PFSK-1 (cell line): ENCODE results near the gene SLC15A5.

Experiments used
- POLR2AphosphoS5 ChIP-seq: IDR thresholded peaks from 2 replicates; pipeline ENCODE4 v1.6.1; 2012; ENCODE audit warnings: low read depth, mild to moderate bottlenecking, control low read depth, low read length, moderate library complexity
- REST ChIP-seq, 2 experiments: IDR thresholded peaks; 2 replicates each; pipeline versions ENCODE4 v1.6.1 to v1.8.0; 2011 to 2012; ENCODE audit warnings: low read depth in 2 of 2, low read length in 2 of 2, control low read depth in 1 of 2, inconsistent platforms in 1 of 2, mild to moderate bottlenecking in 1 of 2, moderate library complexity in 1 of 2; ENCODE audit not compliant: insufficient read depth in 1 of 2

- no peak for TF ChIP-seq REST (IDR thresholded peaks at IDR 0.05; ENCODE audit: insufficient read depth in 1 of 2, low read depth in 2 of 2, low read length in 2 of 2)
- no peak for TF ChIP-seq POLR2AphosphoS5
Observed at GRCh38 chr12:16220120-16220519, 57.4 kb downstream of the SLC15A5 start.
